Stimulated activated CD4-positive, alpha-beta T cell treated with anti-CD3 and anti-CD28 coated beads, Interleukin-4, amount 100 ng/mL, for 4 hours (primary cell): ENCODE measurements around the gene RFTN1.
A peak's percentile ranks its signal among the peaks of the same experiment; 100 is the strongest.

ENCODE experiments used
- DNase-seq, 2 experiments: peaks; one replicate each; pipeline ENCODE4 v3.0.0-alpha.2; 2020

Gene RFTN1, protein sequence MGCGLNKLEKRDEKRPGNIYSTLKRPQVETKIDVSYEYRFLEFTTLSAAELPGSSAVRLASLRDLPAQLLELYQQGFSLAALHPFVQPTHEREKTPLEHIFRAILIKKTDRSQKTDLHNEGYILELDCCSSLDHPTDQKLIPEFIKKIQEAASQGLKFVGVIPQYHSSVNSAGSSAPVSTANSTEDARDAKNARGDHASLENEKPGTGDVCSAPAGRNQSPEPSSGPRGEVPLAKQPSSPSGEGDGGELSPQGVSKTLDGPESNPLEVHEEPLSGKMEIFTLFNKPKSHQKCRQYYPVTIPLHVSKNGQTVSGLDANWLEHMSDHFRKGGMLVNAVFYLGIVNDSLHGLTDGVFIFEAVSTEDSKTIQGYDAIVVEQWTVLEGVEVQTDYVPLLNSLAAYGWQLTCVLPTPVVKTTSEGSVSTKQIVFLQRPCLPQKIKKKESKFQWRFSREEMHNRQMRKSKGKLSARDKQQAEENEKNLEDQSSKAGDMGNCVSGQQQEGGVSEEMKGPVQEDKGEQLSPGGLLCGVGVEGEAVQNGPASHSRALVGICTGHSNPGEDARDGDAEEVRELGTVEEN

DNA sequence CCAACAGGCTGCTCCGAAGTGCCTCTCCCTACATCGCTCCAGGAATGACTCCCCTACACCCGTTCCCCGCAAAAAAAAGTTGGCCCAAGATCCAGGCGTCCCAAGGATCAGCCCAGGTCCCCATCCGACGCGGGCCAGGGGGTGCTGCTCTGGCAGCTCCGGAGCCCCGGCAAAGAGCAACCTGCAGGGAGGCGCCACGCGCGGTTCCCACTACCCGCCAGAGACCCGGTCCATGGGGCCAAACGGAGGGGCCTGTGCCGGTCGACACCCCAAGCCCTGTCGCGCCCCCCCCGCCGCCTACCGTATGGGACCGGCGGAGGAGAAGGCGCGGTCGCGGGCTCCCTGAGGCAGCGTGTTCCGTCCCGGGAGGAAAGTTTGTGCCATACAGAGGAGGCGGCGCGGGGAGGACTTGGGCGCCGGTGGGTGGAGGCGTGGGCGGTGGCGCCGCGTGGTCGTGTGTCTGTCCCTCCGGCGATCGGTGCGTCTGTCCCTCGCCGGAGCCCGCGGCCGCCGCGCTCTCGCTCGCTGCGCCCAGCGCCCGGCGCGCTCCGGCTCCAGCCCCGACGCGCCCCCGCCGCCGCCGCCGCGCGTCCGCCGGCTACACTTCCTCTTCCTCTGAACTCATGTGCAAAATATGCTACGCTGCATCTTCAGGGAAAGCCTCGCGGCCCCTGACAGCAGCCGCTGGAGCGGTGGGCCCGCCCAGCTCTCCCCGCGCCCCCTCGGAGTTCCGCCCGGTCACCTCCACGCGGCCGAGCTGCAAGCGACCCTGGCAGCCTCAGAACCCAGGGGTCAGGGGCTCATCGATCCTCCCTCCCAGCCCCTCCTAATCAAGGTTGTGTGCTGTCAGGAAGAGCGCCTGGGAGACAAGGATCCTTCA, at the start of gene RFTN1:
Gene RFTN1 (minus strand): TSS at position 559 of the 880 bp plus-strand sequence. CDS start 19,830 bp downstream, outside the sequence.
- DNase-seq, result peak; percentile 51 to 54

DNA sequence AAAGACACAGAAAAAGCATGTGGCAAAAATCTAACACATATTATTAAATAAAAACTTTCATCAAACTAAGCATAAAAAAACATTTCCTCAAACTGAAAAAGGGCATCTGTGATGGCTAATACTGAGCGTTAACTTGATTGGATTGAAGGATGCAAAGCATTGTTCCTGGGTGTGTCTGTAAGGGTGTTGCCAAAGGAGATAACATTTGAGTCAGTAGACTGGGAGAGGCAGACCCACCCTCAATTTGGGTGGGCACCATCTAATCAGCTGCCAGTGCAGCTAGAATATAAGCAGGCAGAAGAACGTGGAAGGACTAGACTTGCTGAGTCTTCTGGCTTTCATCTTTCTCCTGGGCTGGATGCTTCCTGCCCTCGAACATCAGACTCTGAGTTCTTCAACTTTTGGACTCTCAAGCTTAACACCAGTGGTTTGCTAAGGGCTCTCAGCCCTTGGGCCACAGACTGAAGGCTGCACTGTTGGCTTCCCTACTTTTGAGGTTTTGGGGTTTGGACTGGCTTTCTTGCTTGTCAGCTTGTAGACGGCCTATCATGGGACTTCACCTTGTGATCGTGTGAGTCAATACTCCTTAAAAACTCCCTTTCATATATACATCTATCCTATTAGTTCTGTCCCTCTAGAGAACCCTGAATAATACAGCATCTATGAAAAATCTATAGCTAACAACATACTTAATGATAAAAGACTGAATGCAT, 46.3 kb upstream of the RFTN1 start:
- DNase-seq, result no peak

DNA sequence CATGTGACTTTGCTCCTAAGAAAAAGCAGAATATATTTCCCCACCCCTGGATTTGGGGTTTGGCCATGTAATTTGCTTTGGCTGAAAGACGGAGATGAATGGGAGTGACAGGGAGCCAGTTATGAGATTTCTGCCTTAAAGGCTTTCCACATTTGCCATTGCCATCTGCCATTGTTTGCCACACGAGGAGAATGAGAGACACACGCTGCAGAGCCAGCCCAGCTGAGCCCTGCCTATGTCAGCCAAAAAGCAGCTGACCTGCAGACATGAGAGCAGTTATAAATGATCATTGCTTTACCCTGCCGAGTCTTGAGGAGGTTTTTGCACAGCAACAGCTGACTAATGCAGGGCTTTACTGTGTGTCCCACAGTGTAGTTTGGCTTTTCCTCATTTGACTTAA, 40.6 kb upstream of the RFTN1 start:
- DNase-seq, result no peak

DNA sequence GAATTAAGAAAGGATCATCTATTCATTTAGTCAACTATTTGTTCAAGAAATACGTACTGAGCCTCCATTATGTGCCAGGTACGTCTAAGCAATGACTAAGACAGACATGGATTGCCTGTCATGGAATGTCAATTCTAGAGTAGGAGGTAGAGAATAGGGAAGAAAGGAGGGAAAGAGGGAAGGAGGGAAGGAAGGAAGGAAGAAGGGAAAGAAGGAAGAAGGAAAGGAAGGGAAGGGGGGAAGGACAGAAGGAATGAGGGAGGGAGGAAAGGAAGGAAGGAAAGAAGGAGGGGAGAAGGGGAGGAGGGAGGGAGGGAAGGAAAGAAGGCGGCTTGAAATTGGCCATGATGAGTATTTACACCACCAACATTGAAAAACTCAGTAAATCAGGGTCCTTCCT, 39.3 kb upstream of the RFTN1 start:
- no peak for DNase-seq

DNA sequence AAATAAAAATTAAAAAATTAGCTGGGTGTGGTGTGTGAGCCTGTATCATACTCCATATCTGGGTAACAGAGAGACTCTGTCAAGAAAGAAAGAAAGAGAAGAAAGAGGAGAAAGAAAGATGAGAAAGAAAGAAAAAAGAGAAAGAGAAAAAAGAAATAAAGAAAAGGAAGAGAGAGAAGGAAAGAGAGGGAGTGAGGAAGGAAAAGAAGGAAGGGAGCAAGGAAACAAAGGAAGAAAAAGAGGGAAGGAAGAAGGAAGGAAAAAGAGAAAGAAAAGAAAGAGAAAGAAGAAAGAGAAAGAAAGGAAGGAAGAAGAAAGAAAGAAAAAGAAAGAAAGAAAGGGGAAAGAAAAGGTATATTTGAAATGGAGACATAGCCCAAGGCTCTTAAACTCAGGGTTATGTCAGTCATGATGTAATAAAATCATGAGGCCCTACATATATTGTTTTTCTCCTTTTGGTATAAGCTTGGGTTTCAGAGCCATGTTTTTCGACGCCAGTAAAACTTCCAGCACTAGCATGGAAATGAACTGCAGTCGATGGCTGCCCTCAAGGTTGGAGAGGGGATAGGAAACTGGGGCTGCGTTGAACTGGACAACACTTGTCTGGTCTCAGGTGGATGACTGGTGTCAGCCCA, 38.0 kb upstream of the RFTN1 start:
- no peak for DNase-seq

DNA sequence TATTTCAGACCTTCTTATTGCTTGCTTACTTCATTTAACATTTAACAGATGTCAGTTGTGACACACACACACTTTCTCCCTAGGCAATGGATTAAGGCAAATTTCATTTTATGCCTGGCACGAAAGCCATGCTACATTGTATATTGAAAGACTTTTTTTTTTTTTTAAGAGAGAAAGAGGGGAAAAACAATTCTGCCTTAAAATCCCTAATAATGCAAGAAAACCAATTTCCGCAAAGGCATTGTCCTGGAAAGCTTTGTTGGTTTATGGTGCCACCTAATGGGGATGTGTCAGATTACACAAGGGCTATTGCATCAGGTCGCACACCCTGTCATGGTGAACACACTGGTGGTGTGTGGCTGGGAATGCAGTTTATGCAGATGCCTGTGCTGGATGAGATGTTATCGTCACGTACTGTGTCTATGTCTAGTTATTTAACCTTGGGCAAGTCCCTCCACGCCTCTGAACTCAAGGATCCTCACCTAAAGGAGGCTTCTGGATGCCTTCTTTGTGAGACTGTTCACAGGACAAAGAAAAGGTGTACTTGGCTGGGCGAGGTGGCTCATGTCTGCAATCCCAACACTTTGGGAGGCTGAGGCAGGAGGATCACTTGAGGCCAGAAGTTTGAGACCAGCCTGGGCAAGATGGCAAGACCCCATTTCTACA, 37.3 kb upstream of the RFTN1 start:
- peak; percentile 48 to 69 for DNase-seq

DNA sequence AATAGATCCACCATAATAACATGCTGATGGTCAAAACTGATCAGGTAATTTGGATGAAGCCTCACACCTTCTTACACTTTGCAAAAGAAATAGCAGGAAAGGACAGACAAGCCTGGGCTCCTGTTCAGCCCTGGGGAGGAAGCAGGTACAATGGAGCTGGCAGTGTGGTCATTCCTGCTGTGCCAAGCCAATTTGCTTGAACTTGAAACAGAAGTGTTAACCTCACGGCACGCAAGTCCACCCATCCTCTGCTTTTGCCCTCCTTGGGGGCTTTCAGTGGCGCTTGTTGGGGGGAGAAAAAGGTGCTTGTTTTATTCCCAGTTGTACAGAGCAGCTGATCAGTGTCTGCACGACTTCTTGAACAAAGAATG, 36.8 kb upstream of the RFTN1 start:
- no peak for DNase-seq

DNA sequence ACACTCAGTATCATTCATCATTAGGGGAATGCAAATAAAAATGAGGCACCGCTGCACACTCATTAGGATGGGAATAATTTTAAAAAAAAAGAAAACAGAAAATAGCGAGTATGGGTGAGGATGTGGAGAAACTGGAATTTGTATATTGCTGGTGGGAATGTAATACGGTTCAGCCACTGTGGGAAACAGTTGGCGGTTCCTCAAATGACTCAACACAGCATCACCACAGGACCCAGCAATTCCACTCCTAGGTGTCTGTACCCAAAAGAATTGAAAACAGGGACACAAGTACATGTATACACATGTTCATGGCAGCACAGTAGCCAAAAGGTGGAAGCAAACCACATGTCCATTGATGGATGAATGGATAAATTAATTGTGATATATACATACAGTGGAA, 35.2 kb upstream of the RFTN1 start:
- no peak for DNase-seq

DNA sequence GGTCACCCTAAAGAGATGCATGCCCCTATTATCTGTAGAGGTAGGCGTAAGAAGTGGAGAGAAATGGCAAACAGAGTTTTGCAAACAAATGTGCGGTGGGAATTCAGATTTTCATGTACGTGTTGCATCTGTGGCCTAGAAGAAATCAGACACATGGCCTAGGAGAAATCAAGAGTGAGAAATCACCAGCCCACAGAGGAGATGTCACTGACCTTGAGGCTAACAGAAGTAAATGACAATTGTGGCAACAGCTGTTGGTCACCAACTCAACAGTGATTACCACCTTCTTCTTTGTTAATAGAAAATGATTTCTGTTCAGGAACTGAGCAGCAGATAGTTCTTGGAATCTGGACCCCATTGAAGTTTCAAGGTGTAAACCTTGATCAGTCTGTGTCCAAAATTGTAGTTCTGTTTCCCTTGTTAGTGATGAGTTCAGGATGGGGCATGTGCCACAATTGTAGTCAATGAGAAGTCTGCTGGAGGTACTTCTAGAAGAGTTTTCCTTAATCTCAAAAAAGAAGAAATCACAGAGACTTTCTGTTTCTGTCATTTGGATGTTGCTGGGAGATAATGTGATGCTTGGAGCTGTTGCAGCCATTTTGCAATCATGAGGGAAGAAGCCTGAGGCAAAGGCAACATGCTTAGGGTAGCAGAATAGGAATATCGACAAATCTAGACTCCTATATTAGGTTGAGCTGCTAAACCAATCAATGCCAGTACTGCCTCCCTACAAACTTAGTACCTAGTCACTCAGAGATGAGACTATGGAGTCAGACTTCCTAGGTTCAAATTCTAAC, 34.3 kb upstream of the RFTN1 start:
- no peak for DNase-seq

DNA sequence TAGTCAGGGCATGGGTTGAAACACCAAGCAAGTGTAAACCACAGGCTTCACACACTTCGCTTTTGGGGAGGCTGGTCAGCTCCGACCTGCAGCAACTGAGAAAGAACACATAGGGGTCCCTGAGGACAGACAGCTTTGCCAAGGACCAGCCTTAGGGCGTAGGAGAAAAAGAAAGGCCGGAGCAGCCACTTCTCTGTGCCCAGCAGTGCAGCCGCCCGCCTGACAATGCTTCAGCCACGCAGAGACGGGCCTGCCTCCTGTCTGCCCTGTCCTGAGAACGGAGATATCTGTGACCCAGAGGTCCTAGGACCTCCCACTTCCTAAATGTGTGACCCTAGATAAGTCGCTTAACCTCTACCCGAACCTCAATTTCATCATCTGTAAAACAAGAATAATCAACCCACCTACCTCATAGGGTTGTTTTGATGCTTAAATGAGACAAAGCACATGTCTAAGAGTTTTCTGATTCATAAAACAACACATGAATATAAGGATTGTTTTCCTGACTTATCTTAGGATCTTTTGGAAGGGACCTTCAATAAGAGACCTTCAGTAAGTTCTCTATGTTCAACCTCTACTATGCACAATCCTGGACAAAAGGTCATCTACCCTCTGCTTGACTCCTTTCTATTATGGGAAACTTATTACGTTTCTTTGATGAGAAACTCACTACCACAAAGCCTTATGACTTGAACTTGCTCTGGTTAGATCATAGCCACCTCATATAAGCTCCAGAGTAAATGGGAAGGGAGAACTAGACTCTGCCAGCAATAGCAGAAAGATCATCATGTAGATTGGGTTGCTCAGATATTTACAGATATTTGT, 32.9 kb upstream of the RFTN1 start:
- no peak for DNase-seq

DNA sequence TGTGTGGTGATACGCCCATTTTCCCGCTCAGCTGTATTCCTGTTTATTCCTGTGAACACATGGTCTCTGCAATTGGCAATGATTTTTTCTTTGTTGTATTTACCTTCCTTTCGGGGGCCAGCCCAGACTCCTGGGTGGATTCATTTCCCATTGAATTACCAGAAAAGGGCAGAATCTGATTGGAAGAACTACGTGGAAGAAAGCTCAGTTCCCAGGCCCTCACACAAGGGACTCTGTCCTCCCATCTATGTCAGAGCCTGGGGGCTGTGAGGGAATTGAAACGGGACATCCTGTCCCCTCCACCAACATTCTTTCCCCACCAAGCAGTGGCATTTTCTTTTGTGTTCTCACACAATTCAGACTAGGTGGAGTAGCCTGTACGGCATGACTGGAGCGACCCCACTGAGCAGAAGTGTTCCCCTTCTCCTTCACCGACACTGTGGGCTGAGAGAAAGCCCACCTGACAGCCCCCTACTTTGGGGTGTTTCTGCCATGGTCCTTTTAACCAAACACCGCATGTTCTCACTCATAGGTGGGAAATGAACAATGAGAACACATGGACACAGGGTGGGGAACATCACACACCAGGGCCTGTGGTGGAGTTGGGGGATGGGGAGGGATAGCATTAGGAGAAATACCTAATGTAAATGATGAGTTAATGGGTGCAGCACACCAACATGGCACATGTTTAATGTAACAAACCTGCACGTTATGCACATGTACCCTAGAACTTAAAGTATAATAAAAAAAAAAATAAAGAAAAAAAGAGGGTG, 32.1 kb upstream of the RFTN1 start:
- no peak for DNase-seq

DNA sequence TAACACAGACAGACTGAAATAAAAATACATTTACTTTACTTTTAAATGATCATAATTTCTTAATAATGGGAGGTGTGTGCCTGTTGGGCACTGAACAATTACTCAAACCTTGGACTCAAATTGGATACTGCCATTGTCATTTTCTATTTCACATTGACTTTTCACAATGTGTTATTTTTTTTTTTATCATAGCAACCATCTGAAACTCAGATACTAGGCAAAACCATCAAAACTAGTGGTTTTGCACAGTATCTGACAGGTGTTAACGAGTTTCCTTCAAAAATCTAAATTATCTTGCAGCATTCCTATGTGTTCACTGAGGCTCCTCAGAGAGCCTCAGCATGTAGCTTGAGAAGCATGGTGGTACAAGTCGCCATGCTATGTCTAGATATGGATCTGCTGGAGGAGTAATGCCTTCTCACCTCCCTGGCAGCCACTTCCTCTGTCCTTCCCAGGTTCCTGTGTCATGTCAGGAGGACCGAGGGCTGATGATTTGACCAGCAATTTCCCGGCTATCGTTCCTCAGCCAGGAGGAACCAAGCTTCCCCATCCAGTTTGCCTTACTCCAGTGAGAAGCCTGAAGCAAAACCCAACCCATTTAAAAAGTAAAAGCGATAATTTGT, 29.9 kb upstream of the RFTN1 start:
- no peak for DNase-seq

DNA sequence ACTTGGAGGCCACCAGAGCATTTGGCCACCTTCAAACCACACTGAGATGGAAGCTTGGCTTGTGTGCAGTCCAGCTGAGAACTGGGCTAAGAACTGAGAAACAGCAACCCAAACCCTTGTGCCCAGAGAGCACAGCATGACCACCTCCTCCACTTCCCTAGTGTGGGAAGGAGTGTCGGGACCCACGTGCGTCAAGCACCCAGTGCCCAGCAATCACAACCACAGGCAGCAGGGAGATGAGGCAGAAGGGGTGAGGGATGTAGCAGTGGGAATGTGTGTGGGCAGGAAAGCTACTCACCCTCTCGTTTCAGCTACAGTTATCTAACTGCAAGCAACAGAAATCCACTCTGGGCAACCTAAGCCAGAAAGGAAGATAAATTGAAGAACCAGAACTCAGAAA, 25.0 kb upstream of the RFTN1 start:
- DNase-seq, result no peak

DNA sequence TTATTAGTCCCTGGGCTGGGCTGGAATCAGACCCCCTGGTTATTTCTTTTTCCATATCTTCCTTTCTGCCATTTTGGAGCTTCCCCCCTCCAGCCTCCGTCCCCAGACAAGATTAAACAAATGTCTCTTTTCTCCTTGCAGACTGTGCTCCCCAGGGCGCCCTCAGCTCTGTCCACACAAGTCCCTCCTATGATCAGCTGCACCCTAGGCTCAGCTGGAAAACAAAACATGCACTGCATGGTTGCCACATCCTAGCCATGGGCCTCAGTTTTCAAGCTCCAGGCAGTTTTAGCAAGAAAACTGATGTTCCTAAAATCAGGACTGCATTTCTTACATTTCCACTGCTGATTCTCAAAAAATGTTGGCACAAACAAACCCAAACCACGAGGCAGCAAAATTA, 23.5 kb upstream of the RFTN1 start:
- no peak for DNase-seq

DNA sequence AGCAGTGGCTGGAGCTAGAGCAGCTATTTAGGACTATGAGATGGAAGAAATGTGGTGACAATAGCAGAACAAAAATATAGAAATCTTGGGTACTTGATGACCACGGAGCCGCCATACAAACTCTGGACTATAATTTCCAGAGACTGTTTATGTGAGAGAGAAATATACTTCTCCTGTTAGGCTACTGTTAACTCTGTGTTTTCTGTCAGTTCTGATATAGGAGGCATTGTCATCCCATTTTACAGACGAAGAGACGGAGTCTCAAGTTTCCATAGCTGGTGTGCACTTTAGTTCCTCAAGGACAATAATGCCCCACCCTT, 22.8 kb upstream of the RFTN1 start:
- DNase-seq, result no peak

DNA sequence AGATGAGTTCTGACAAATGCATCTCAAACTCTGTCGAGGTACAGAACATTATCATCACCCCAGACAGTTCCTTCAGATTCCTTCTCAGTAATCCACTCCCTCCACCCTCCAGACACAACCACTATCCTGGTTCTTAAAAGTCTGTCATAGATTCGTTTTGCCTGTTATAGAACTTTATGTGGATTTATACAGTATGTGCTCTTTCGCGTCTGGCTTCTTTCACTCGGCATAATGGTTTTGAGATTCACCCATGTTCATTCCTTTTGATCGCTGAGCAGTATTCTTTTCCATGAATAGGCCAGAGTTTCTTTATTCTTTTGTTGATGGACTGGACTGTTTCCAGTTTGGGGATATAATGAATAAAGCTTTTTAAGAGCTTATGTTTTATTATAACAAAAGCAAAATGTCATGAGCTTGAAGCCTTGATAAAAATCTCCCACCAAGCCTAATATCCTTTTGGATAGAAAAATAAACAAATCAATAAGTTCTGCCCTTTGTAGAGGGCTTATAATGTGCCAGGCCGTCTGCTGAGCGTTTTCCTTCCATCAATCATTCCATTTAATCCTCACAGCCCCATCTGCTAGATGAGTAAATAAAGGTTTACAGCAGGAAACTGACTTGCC, 21.3 kb upstream of the RFTN1 start:
- no peak for DNase-seq

DNA sequence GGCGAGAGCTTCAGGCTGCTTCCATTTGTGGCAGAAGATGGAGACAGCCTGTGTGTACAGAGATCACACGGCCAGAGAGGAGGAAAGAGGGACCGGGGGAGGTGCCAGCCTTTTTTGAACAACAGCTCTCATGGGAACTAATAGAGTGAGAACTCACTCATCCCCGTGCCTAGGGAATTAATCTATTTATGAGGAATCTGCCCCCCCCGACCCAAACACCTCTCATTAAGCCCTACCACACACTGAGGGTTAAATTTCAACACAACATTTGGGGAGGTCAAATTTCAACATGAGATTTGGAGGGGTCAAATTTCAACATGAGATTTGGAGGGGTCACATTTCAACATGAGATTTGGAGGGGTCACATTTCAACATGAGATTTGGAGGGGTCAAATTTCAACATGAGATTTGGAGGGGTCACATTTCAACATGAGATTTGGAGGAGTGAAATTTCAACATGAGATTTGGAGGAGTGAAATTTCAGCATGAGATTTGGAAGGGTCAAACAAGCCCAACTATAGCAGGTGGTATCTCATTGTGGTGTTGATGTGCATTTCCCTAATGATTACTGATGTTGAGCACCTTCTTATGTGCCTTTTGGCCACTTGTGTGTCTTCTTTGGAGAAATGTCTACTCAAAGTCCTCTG, 20.6 kb upstream of the RFTN1 start:
- no peak for DNase-seq

DNA sequence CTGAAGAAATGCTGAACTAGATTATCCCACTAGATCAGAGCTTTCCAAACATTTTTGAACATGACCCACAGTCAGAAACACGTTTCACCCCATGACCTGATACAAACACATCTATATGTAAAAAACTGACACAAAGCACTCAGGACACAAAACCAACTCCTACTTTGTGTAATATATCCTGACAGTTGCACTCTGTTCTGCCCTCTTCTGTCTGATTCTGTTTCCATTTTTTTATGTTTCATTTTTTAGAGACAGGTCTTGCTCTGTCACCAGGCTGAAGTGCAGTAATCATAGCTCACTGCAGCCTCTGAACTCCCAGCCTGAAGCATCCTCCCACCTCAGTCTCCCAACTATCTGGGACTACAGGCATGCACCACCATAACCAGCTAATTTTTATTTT, 15.8 kb upstream of the RFTN1 start:
- DNase-seq, result no peak
